Loucy (cell line): ENCODE measurements around the gene GDPD1.

ENCODE experiments used
- H2AFZ ChIP-seq: fragments of 200-600 bp; sonication (generic); 2 replicates; pipeline ENCODE4 v1.6.0; 2016; ENCODE audit warnings: antibody characterized with exemption, mild to moderate bottlenecking, low read length, moderate library complexity
- H3F3A ChIP-seq: fragments of 200-600 bp; 2 replicates; pipeline ENCODE4 v1.6.0; 2016; ENCODE audit warnings: antibody characterized with exemption, low read depth, mild to moderate bottlenecking
- H3K27me3 ChIP-seq: fragments of 200-600 bp; sonication (generic); 2 replicates; pipeline ENCODE4 v1.6.1; 2014; ENCODE audit warnings: low read length, mild to moderate bottlenecking; ENCODE audit not compliant: insufficient read depth, poor library complexity, severe bottlenecking
- H3K36me3 ChIP-seq: fragments of 200-600 bp; sonication (generic); 2 replicates; pipeline ENCODE4 v1.6.1; 2016; ENCODE audit warnings: low read length; ENCODE audit not compliant: insufficient read depth
- H3K4me1 ChIP-seq: fragments of 200-600 bp; sonication (generic); 2 replicates; pipeline ENCODE4 v1.5.1; 2014; ENCODE audit warnings: low read length, mild to moderate bottlenecking; ENCODE audit not compliant: insufficient read depth, poor library complexity, severe bottlenecking
- H3K4me2 ChIP-seq: fragments of 200-600 bp; sonication (generic); 2 replicates; pipeline ENCODE4 v1.6.0; 2014; ENCODE audit warnings: antibody characterized with exemption, low read length, low read depth, mild to moderate bottlenecking; ENCODE audit not compliant: poor library complexity, severe bottlenecking
- H3K4me3 ChIP-seq: fragments of 200-600 bp; sonication (generic); 2 replicates; pipeline ENCODE4 v1.5.1; 2014; ENCODE audit warnings: low read length, mild to moderate bottlenecking, mixed read lengths; ENCODE audit not compliant: poor library complexity, severe bottlenecking
- H3K79me2 ChIP-seq: fragments of 200-600 bp; sonication (generic); 2 replicates; pipeline ENCODE4 v1.6.1; 2014; ENCODE audit warnings: low read length; ENCODE audit not compliant: insufficient read depth
- H3K9ac ChIP-seq: fragments of 200-600 bp; sonication (generic); 2 replicates; pipeline ENCODE4 v1.6.0; 2014; ENCODE audit warnings: mild to moderate bottlenecking, low read depth, low read length, moderate library complexity; ENCODE audit not compliant: poor library complexity, severe bottlenecking
- H3K9me2 ChIP-seq: fragments of 200-600 bp; sonication (generic); replicated peaks from 2 replicates; pipeline ENCODE4 v1.6.1; 2016; ENCODE audit warnings: low read depth, low read length, mixed read lengths
- H3K9me3 ChIP-seq: fragments of 200-600 bp; sonication (generic); 2 replicates; pipeline ENCODE4 v1.6.1; 2014; ENCODE audit warnings: mild to moderate bottlenecking, antibody characterized with exemption, low read length, low read depth; ENCODE audit not compliant: insufficient read depth
- H4K20me1 ChIP-seq: fragments of 200-600 bp; sonication (generic); 2 replicates; pipeline ENCODE4 v1.6.0; 2014; ENCODE audit warnings: antibody characterized with exemption, low read length, mild to moderate bottlenecking; ENCODE audit not compliant: insufficient read depth, poor library complexity, severe bottlenecking
- EZH2phosphoT487 ChIP-seq: fragments of 200-600 bp; IDR thresholded peaks from 2 replicates; pipeline ENCODE4 v1.6.1; 2018; ENCODE audit warnings: antibody characterized with exemption, mild to moderate bottlenecking, moderate library complexity, borderline replicate concordance
- TF ChIP-seq, protein P1 (sequence below): fragments of 200-600 bp; sonication (generic); conservative IDR thresholded peaks from 2 replicates; pipeline ENCODE4 v1.5.1; 2014; ENCODE audit warnings: mild to moderate bottlenecking, antibody characterized with exemption, low read length

GDPD1 gene

DNA sequence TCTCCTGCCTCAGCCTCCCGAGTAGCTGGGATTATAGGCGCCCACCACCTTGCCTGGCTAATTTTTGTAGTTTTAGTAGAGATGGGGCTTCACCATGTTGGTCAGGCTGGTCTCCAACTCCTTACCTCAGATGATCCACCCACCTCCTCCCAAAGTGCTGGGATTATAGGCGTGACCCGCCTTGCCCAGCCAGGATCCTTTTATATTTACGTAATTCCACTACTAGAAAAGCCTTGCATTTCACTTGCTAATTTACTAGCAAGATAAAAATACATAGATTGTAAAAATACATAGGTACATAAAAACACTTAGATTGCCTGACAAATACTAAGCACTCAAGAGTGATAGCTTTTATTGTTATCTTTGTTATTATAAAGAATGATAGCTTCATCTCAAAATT lies 47.5 kb downstream of the GDPD1 start:
- Histone ChIP-seq H3K9ac (no peak overlapping the region), H3K79me2 (no peaks in the 10 kb centered on the region), H2AFZ (no peak overlapping the region), H3K9me2 (no peaks in the 10 kb centered on the region), H3K9me3 (no peaks in the 10 kb centered on the region), H3K4me1 (no peaks in the 10 kb centered on the region), H3K4me2 (no peak overlapping the region), H3K4me3 (no peak overlapping the region), H3F3A (no peaks in the 10 kb centered on the region), H4K20me1 (no peaks in the 10 kb centered on the region), H3K36me3 (no peaks in the 10 kb centered on the region), H3K27me3 (no peaks in the 10 kb centered on the region)
- TF ChIP-seq, protein P1, sequence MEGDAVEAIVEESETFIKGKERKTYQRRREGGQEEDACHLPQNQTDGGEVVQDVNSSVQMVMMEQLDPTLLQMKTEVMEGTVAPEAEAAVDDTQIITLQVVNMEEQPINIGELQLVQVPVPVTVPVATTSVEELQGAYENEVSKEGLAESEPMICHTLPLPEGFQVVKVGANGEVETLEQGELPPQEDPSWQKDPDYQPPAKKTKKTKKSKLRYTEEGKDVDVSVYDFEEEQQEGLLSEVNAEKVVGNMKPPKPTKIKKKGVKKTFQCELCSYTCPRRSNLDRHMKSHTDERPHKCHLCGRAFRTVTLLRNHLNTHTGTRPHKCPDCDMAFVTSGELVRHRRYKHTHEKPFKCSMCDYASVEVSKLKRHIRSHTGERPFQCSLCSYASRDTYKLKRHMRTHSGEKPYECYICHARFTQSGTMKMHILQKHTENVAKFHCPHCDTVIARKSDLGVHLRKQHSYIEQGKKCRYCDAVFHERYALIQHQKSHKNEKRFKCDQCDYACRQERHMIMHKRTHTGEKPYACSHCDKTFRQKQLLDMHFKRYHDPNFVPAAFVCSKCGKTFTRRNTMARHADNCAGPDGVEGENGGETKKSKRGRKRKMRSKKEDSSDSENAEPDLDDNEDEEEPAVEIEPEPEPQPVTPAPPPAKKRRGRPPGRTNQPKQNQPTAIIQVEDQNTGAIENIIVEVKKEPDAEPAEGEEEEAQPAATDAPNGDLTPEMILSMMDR: no peak
- no peak for TF ChIP-seq EZH2phosphoT487

DNA sequence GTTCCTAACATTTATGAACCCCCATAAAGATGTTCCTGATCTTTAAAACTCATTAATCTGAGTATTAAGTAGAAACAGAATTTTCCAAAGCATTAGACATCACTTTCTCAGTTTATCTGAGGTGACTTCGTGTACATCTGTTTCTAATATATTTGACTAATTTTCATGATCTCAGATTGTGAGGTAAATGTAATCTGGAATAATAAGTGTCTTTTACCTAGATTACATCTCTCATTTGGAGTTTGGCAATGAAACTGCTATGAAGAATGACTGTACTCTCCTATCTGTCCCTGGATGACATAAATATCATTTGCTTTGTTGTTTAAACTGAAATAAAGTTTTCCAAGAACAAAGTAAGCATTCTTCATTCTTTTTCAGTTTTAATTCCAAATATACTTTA lies 55.3 kb downstream of the GDPD1 start:
- H3K4me1 ChIP-seq: no peaks in the 10 kb centered on the region
- no peaks in the 10 kb centered on the region for H3K9me2 ChIP-seq
- no peaks in the 10 kb centered on the region for H3K36me3 ChIP-seq
- H3K4me3 ChIP-seq: no peak overlapping the region
- no peaks in the 10 kb centered on the region for H4K20me1 ChIP-seq
- no peak overlapping the region for H3K9ac ChIP-seq
- no peak overlapping the region for H3K4me2 ChIP-seq
- H2AFZ ChIP-seq: no peak overlapping the region
- TF ChIP-seq, protein P1: no peak
- no peak for TF ChIP-seq EZH2phosphoT487
- no peaks in the 10 kb centered on the region for H3F3A ChIP-seq
- H3K27me3 ChIP-seq: no peaks in the 10 kb centered on the region
- H3K79me2 ChIP-seq: no peaks in the 10 kb centered on the region
- no peaks in the 10 kb centered on the region for H3K9me3 ChIP-seq

DNA sequence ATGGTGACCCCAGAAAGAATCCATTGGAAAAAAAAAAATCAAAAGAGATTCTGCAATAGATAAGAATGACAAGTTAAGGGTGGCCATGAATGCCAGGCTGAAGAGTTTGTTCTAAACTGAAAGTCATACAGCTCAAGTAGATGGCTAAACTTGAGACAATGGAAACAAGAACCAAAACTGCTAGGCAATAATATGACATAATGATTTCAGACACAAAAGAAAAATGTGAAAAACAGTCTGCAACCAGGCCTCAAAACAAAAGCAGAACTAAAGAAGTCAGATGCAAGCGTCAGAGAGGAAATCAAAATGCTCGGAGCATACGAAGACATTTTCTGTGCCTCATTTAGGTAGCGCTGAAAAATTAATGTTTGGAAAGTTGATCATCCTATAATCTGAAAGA lies 56.7 kb downstream of the GDPD1 start:
- Histone ChIP-seq H3K4me3 (no peak overlapping the region), H3K4me2 (no peak overlapping the region), H3K79me2 (no peaks in the 10 kb centered on the region), H3K9me3 (no peaks in the 10 kb centered on the region), H3F3A (no peaks in the 10 kb centered on the region), H4K20me1 (no peaks in the 10 kb centered on the region), H3K9me2 (no peaks in the 10 kb centered on the region), H3K4me1 (no peaks in the 10 kb centered on the region), H3K36me3 (no peaks in the 10 kb centered on the region), H2AFZ (no peak overlapping the region), H3K9ac (no peak overlapping the region), H3K27me3 (no peaks in the 10 kb centered on the region)
- TF ChIP-seq, protein P1: no peak
- TF ChIP-seq EZH2phosphoT487: no peak
